Stimulated activated naive B cell treated with anti-CD40 and anti-IgM and Interleukin-4, amounts not matched to agents 10 μg/mL and 1 μg/mL and 100 μg/mL, for 72 hours (primary cell): ENCODE data around the gene SYTL4.
"Not testable (repeated sequence)": the region's sequence is repeated elsewhere in the genome, so short reads cannot be mapped to it uniquely, and the experiment has no call there.

ENCODE experiments used
- ATAC-seq, 2 donors: fragments of 150-1000 bp; cut with Tn5 transposase; replicated peaks; 2 replicates each; pipeline ENCODE4 v1.10.0; 2021; ENCODE audit warnings: moderate library complexity in 1 of 2
- DNase-seq: peaks from one replicate; pipeline ENCODE4 v3.0.0; 2021
- H3K27ac Mint-ChIP-seq: one replicate; pipeline ENCODE4 v1.8.0; 2022; ENCODE audit warnings: mild to moderate bottlenecking, mixed read lengths
- H3K27me3 Mint-ChIP-seq, 2 donors: one replicate each; pipeline ENCODE4 v1.8.0; 2022; ENCODE audit warnings: mixed read lengths in 2 of 2
- H3K36me3 Mint-ChIP-seq, 2 donors: one replicate each; pipeline ENCODE4 v1.8.0; 2022; ENCODE audit warnings: mixed read lengths in 2 of 2, mild to moderate bottlenecking in 1 of 2
- H3K4me1 Mint-ChIP-seq, 2 donors: one replicate each; pipeline ENCODE4 v1.8.0; 2022; ENCODE audit warnings: mixed read lengths in 2 of 2, mild to moderate bottlenecking in 1 of 2
- H3K4me3 Mint-ChIP-seq, 2 donors: one replicate each; pipeline ENCODE4 v1.8.0; 2022; ENCODE audit warnings: mild to moderate bottlenecking in 2 of 2, mixed read lengths in 2 of 2, moderate library complexity in 1 of 2
- H3K9me3 Mint-ChIP-seq, 2 donors: one replicate each; pipeline ENCODE4 v1.8.0; 2022; ENCODE audit warnings: mixed read lengths in 2 of 2, mild to moderate bottlenecking in 1 of 2

The SYTL4 gene

DNA sequence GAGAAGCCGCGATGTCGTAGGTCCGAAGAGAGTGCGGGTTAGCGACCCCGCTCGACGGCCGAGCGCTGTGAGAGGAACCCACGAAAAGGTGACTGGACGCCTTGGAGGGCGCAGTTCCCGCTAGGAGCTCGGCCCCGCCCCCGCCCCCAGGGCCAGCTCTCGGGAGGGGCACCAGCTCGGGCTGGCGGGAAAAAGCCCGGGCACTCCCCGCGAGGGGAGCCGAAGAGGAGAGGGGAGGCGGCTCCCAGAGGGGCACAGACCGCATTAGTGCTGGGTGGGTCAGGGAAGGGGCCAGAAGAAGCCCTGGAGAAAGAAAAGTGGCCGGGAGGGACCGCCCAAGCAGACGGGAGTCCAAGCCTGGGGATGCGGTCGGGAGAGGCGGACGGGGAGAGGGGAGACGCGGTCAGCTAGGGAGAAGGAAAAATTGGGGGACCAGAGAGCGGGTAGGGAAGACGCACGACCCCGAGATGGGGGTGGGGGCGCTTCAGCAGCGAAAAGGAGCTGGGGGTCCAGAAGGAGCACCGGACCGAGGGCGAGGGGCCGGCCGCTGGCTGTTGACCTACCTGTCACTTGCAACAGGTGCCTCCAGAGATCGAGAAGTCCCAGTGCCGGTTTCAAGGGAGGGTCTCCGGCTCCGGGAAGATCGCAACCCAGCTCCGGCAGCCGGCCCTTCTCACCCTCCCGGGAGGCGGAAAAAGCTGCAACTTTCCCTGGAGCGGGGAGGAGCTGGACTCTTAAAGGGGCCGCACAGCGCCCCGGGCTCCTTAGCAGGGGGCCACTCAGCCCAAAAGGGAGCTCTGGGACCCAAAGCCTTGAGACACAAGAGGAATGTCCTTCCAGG is at the start of gene SYTL4:
Gene SYTL4 (minus strand): TSS at position 681 of the 841 bp plus-strand sequence. CDS start 30,084 bp downstream, outside the sequence.
- H3K4me3 Mint-ChIP-seq = peak within 1 kb of the TSS; percentile 49 to 73
- no peak for ATAC-seq
- no peaks in the 10 kb centered on the region for H3K9me3 Mint-ChIP-seq
- H3K27ac Mint-ChIP-seq = peak within 1 kb of the TSS; percentile 44
- no peak for DNase-seq
- H3K36me3 Mint-ChIP-seq = no peaks in the 10 kb centered on the region
- peaks cover 0 to 11% of the 10 kb centered on the region in 2 donors for H3K4me1 Mint-ChIP-seq
- peaks cover 49 to 62% of the 10 kb centered on the region in 2 donors for H3K27me3 Mint-ChIP-seq

DNA sequence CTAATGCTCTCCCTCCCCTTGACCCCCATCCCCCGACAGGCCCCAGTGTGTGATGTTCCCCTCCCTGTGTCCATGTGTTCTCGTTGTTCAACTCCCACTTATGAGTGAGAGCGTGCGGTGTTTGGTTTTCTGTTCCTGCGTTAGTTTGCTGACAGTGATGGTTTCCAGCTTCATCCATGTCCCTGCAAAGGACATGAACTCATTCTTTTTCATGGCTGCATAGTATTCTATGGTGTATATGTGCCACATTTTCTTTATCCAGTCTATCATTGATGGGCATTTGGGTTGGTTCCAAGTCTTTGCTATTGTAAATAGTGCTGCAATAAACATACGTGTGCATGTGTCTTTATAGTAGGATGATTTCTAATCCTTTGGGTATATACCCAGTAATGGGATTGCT is 37.5 kb upstream of the SYTL4 start:
- H3K27me3 Mint-ChIP-seq = peaks cover 20 to 25% of the 10 kb centered on the region in 2 donors
- not testable (repeated sequence) for ATAC-seq, H3K27ac Mint-ChIP-seq, H3K9me3 Mint-ChIP-seq, H3K4me3 Mint-ChIP-seq, H3K4me1 Mint-ChIP-seq, DNase-seq, H3K36me3 Mint-ChIP-seq

DNA sequence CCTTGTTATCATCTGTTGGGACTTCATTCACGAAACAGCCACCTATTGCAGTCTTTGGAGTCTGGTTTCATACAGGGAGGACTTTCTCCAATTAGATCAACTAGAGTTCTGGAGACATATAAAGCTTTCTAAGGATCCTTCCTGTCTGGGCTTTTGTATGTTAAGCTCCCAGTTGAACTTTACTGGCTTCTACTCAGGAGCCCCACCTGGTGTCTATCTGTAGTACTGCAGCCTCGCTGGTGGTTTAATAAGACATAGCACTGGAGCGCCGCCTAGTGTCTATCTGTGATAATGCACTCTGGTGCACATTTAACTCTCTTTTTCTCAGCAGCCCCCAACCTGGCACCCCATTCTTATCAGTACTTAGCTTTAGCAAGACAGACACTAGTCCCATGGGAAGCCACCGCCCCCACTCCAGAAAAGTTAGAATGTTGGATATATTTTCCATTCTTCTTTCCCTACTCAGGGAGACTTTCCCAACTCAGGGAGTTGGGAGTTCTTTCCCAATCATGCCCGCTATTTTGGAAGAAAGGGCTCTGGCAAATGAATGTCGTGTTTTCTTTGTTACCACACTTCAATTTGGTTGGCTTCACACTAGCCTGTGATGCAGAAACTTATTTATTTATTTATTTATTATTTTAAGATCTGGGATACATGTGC is 36.9 kb upstream of the SYTL4 start:
- H3K27ac Mint-ChIP-seq = no peak overlapping the region
- H3K4me1 Mint-ChIP-seq = no peaks in the 10 kb centered on the region
- ATAC-seq (peak; percentile 44 to 64), DNase-seq (peak; percentile 61)
- H3K9me3 Mint-ChIP-seq = no peaks in the 10 kb centered on the region
- H3K36me3 Mint-ChIP-seq = no peaks in the 10 kb centered on the region
- H3K4me3 Mint-ChIP-seq = no peak overlapping the region
- H3K27me3 Mint-ChIP-seq = peaks cover 14 to 23% of the 10 kb centered on the region in 2 donors

DNA sequence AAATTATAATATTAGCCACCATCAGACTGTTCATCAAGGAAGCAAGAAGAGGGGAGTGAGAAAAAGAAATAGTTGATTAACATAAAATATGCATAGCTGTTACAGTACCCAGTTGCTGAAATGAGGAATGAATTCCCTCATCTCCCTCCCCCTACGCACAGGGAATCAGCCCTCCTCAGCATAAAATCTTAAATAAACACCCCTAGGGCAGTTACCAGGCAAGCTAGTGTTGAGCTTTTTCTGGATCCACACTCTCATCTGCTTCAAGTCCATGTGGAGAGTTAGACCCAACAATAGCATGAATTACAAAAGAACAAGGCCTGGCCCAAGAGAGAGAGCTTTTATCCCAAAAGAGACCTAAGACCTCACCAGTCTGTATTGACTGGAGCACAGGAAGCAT is 19.0 kb upstream of the SYTL4 start:
- no peaks in the 10 kb centered on the region for H3K4me1 Mint-ChIP-seq
- no peaks in the 10 kb centered on the region for H3K36me3 Mint-ChIP-seq
- H3K4me3 Mint-ChIP-seq = no peak overlapping the region
- no peaks in the 10 kb centered on the region for H3K9me3 Mint-ChIP-seq
- H3K27me3 Mint-ChIP-seq = peaks cover 24 to 29% of the 10 kb centered on the region in 2 donors
- H3K27ac Mint-ChIP-seq = no peak overlapping the region
- DNase-seq (no peak), ATAC-seq (no peak)

DNA sequence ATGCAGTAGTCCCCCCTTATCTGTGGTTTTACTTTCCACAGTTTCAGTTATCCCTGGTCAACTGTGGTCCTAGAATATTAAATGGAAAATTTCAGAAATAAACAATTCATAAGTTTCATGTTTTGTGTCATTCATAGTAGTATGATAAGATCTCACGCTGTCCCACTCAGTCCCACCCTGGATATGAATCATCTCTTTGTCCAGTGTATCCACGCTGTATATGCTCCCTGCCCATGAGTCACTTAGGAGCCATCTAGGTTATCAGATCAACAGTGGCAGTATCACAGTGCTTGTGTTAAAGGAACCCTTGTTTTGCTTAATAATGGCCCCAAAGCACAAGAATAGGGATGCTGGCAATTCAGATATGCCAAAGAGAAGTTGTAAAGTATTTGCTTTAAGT is 16.2 kb upstream of the SYTL4 start:
- no peak for DNase-seq

DNA sequence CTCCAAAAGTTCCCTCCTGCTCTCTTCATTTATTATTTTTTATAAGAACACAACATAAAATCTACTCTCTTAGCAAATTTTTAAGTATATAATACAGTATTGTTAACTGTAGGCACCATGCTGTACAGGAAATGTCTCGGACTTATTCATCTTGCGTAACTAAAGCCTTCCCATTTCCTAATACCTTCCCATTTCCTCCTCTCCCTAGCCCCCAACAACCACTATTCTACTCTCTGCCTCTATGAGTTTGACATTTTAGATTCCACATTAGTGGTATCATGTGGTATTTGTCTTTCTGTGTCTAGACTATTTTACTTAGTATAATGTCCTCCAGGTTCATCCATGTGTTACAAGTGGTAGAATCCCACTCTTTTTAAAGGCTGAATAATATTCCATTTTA is 15.8 kb upstream of the SYTL4 start:
- Mint-ChIP-seq H3K27me3 (peaks cover 24 to 26% of the 10 kb centered on the region in 2 donors), H3K36me3 (no peaks in the 10 kb centered on the region), H3K27ac (no peak overlapping the region), H3K4me1 (no peaks in the 10 kb centered on the region), H3K4me3 (no peak overlapping the region), H3K9me3 (no peaks in the 10 kb centered on the region)
- no peak for ATAC-seq
- no peak for DNase-seq

More for the DNA sequence above, 16.2 kb upstream of the SYTL4 start:
- no peaks in the 10 kb centered on the region for H3K36me3 Mint-ChIP-seq
- H3K4me1 Mint-ChIP-seq = no peaks in the 10 kb centered on the region
- peaks cover 28 to 29% of the 10 kb centered on the region in 2 donors for H3K27me3 Mint-ChIP-seq
- no peak overlapping the region for H3K4me3 Mint-ChIP-seq
- no peak for ATAC-seq
- H3K27ac Mint-ChIP-seq = no peak overlapping the region
- no peaks in the 10 kb centered on the region for H3K9me3 Mint-ChIP-seq

DNA sequence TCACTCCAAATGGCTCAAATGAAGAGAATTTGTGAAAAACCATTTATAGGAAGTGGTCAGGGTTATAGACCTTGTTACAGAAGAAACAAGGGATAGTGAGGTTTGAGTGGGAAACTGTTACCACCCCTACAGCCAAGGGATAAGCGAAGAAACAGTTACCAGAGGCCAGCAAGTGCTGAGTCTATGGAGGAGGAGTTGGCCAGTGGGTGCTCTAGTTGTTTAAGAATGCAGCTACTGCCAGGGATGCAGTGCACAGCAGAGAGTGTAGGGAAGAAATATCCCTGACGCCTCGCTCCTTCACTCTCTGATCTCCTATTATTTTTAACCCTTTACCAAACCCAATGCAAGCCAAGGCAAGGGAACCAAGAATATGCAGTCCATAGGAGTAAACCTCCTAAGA is 15.2 kb upstream of the SYTL4 start:
- H3K4me3 Mint-ChIP-seq = no peak overlapping the region
- H3K4me1 Mint-ChIP-seq = no peaks in the 10 kb centered on the region
- H3K9me3 Mint-ChIP-seq = no peaks in the 10 kb centered on the region
- no peaks in the 10 kb centered on the region for H3K36me3 Mint-ChIP-seq
- no peak overlapping the region for H3K27ac Mint-ChIP-seq
- ATAC-seq (no peak), DNase-seq (no peak)
- peaks cover 19 to 20% of the 10 kb centered on the region in 2 donors for H3K27me3 Mint-ChIP-seq

DNA sequence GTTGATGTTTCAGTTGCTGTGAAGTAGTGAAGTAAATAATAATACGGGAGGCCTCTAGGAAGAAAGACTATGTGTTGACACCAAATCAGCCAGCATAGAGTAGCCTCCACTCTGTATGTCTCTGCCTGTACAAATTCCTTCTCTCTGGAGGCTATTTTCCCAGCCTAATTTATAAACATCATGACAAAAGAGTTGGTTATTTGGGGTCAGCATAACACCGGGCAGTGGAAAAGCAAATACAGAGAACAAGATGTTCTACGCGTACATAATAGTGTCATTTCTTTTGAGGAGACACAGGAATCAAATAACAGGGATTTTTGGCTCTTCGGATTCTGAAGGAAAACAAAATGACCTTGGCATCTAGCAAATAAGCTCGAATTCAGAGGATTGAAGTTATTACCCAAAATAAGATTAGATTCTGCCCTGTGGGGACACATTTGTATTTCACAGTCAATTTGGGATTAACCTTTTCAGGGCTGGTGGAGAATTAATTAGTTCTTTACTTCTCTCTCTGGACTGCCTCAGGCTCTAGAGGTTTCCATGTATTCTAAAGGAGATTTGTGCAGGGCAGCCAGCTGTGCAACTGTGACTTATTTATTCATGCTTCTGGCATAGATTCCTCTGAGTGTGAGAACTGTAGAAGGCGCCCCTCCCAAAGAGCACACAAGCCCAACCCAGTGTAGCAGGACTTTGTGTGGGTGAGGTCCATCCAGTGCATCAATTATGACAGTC is 14.1 kb upstream of the SYTL4 start:
- H3K4me1 Mint-ChIP-seq = no peaks in the 10 kb centered on the region
- H3K4me3 Mint-ChIP-seq = no peak overlapping the region
- H3K36me3 Mint-ChIP-seq = no peaks in the 10 kb centered on the region
- ATAC-seq = no peak
- peaks cover 8 to 14% of the 10 kb centered on the region in 2 donors for H3K27me3 Mint-ChIP-seq
- no peaks in the 10 kb centered on the region for H3K9me3 Mint-ChIP-seq
- no peak overlapping the region for H3K27ac Mint-ChIP-seq
- DNase-seq = no peak

DNA sequence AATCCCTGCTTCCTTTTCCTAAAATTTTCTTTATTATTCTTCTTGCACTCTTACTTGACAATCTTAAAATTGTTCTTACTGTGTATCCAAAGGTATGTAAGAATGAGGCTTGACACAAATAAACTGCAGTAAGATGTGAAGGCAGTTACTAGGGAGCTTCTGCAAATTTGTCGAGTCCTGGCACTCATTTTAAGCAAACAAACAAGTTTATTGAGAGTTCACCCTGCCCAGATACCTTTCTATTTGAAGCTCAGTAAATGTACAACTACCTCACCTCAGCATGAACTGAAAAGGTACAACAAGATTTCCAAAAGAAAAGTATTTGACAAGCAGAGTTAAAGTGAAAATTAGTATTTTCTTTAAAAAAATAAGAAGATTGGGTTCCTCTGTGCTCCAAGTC is 13.3 kb upstream of the SYTL4 start:
- DNase-seq (no peak), ATAC-seq (no peak)
- H3K27ac Mint-ChIP-seq = no peak overlapping the region
- H3K36me3 Mint-ChIP-seq = no peaks in the 10 kb centered on the region
- peaks cover 6 to 10% of the 10 kb centered on the region in 2 donors for H3K27me3 Mint-ChIP-seq
- no peaks in the 10 kb centered on the region for H3K9me3 Mint-ChIP-seq
- H3K4me3 Mint-ChIP-seq = no peak overlapping the region
- H3K4me1 Mint-ChIP-seq = no peaks in the 10 kb centered on the region

DNA sequence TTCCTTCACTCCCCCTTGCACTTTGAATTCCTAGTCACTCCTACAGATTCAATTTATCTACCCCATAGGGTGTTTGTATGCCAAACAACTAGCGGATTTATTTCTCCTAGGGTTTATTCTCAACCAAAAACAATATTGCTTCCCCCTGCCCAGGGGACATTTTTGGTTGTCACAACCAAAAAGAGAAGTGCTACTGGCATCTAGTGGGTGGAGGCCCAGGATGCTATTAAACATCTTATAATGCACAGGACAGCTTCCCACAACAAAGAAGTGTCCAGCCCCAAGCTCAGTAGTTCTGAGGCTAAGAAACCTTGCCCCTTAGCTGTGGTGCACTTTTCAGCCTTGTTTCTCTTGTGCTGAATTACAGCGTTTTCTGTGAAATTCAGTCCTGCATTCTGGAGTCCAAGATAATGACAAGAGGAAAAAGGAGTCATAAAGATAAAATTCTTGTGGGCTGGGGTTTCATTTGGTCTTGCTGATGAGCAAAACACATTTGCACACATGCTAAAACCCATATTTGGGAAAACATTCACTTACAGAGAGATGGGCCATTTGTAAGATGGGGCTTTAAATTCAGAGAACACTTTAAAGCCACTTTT is 11.2 kb upstream of the SYTL4 start:
- Mint-ChIP-seq H3K27me3 (peaks cover 6 to 9% of the 10 kb centered on the region in 2 donors), H3K36me3 (no peaks in the 10 kb centered on the region), H3K4me1 (no peaks in the 10 kb centered on the region), H3K9me3 (no peaks in the 10 kb centered on the region), H3K4me3 (no peak overlapping the region), H3K27ac (no peak overlapping the region)
- DNase-seq (no peak), ATAC-seq (peak; percentile 34 to 43)

DNA sequence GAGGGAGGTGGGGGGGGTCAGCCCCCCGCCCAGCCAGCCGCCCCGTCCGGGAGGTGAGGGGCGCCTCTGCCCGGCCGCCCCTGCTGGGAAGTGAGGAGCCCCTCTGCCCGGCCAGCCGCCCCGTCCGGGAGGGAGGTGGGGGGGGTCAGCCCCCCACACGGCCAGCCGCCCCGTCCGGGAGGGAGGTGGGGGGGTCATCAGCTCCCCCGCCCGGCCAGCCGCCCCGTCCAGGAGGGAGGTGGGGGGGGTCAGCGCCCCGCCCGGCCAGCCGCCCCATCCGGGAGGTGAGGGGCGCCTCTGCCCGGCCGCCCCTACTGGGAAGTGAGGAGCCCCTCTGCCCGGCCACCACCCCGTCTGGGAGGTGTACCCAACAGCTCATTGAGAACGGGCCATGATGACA is 7.9 kb downstream of the SYTL4 start:
- peaks cover 27 to 32% of the 10 kb centered on the region in 2 donors for H3K27me3 Mint-ChIP-seq
- not testable (repeated sequence) for H3K4me1 Mint-ChIP-seq, H3K4me3 Mint-ChIP-seq, H3K27ac Mint-ChIP-seq, H3K9me3 Mint-ChIP-seq, ATAC-seq, H3K36me3 Mint-ChIP-seq, DNase-seq

DNA sequence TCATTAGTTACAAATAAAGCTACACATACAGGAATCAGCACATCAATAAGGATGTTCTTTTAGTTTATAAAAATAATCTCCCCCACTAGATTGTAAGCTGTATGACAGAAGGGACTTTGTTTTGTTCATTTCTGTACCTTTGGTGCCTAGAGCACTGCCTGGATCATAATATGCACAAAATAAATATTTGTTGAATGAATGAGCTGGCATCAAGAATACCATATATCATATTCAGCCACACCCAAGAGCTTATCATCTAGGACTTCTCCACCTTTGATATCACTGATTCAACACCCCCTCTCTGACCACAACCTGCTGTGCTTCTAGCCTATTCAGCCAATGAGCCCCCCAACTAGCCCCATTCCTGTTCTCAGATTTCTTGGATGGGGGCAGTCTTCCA is 10.6 kb downstream of the SYTL4 start:
- no peak overlapping the region for H3K4me3 Mint-ChIP-seq
- H3K27ac Mint-ChIP-seq = no peak overlapping the region
- DNase-seq = no peak
- H3K4me1 Mint-ChIP-seq = no peaks in the 10 kb centered on the region
- no peaks in the 10 kb centered on the region for H3K36me3 Mint-ChIP-seq
- no peak for ATAC-seq
- no peaks in the 10 kb centered on the region for H3K9me3 Mint-ChIP-seq
- H3K27me3 Mint-ChIP-seq = peaks cover 9 to 11% of the 10 kb centered on the region in 2 donors

DNA sequence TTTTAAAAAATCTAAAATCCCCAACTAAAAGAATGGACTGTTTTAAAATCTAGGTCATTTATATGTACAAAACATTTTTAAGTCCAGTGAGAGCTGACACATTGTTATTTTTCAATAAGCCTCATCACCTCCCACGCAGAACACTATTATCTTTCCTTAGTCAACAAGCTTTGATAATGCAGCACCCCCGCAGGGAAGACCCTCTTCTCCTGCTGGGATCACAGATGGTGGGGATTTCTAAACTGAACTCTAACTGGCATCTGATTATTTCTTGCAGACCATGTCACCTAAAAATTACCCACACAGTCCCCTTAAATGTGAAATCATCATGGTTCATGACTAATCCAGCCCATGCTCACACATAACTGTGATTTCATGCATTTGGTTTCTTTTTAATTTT is 11.6 kb downstream of the SYTL4 start:
- no peaks in the 10 kb centered on the region for H3K9me3 Mint-ChIP-seq
- ATAC-seq = no peak
- peaks cover 4 to 5% of the 10 kb centered on the region in 2 donors for H3K27me3 Mint-ChIP-seq
- no peak overlapping the region for H3K27ac Mint-ChIP-seq
- no peaks in the 10 kb centered on the region for H3K36me3 Mint-ChIP-seq
- no peaks in the 10 kb centered on the region for H3K4me1 Mint-ChIP-seq
- no peak for DNase-seq
- H3K4me3 Mint-ChIP-seq = no peak overlapping the region

DNA sequence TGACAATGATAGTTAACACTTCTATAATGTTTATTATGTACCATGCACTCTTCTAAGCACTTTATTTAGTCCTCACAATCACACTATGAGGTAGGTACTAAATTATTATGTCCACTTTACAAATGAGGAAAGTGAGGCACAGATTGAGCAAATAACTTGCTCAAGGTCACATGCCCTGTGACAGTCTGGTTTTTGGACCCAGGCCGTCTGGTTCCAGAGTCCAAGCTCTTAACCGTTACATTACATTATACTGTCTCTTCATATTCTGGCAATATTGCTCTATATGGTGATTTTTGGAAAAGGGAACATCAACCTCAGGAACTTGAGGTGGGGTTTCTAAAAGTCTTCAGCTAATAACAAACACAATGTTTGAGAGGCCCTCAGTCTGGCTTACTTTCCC is 12.8 kb downstream of the SYTL4 start:
- no peaks in the 10 kb centered on the region for H3K4me1 Mint-ChIP-seq
- H3K4me3 Mint-ChIP-seq = no peak overlapping the region

More for the DNA sequence above, 12.8 kb downstream of the SYTL4 start:
- Mint-ChIP-seq H3K27ac (no peak overlapping the region), H3K27me3 (no peaks in the 10 kb centered on the region), H3K9me3 (no peaks in the 10 kb centered on the region), H3K36me3 (no peaks in the 10 kb centered on the region)
- DNase-seq = no peak
- no peak for ATAC-seq
